ENCODE results near the gene ZNF20. TPM values are rescaled to one million over a fixed set of nuclear protein-coding genes. Genes with fewer than 3 reads are reported as not detected.
"Not testable (repeated sequence)": the region's sequence is repeated elsewhere in the genome, so short reads cannot be mapped to it uniquely, and the experiment has no call there.

ZNF20 gene
- total RNA-seq, 4 donors from 2014 or later, result 0.29 to 0.78 (median 0.41) TPM; not detected in 1

GRCh38 chr19:12111943-12112637 is 28.1 kb downstream of the ZNF20 start:
- intact Hi-C loops (cut with DNase I; ENCODE audit: low total_unique reads) (no loop called here), in situ Hi-C loops (cut with MboI; ENCODE audit: low sequenced_read_pairs in 4 of 4) (no loop called here)
- Histone ChIP-seq H3K36me3 (peaks cover 0 to 35% of the 10 kb centered on the region in 2 donors), H3K4me1 (no peaks in the 10 kb centered on the region), H3K9me3 (peaks cover 0 to 3% (median 0%) of the 10 kb centered on the region in 3 donors), H3K27ac (no peak overlapping the region), H3K4me3 (no peak overlapping the region), H3K27me3 (no peaks in the 10 kb centered on the region)
- ATAC-seq (no peak), DNase-seq (no peak)
- TF ChIP-seq POLR2A (IDR thresholded peaks at IDR 0.05), result no peak

- Histone ChIP-seq H3K9me3 (peaks cover 0 to 3% (median 0%) of the 10 kb centered on the region in 3 donors), H3K36me3 (peaks cover 0 to 35% of the 10 kb centered on the region in 2 donors), H3K4me3 (no peak overlapping the region), H3K4me1 (no peaks in the 10 kb centered on the region), H3K27me3 (no peaks in the 10 kb centered on the region), H3K27ac (no peak overlapping the region)
- DNase-seq (no peak), ATAC-seq (no peak)
- TF ChIP-seq POLR2A (IDR thresholded peaks at IDR 0.05), result no peak
- TF ChIP-seq CTCF (IDR thresholded peaks at IDR 0.05 in 4 of 5, conservative IDR thresholded peaks at IDR 0.05 in 1 of 5), result no peak
- intact Hi-C loops (cut with DNase I; ENCODE audit: low total_unique reads) (no loop called here), in situ Hi-C loops (cut with MboI; ENCODE audit: low sequenced_read_pairs in 4 of 4) (no loop called here)
Observed at GRCh38 chr19:12111176-12111575, 29.0 kb downstream of the ZNF20 start.

GRCh38 chr19:12103909-12104308 is 36.2 kb downstream of the ZNF20 start:
- ATAC-seq; H3K36me3 ChIP-seq; DNase-seq; H3K4me1 ChIP-seq; H3K4me3 ChIP-seq; H3K27ac ChIP-seq; H3K9me3 ChIP-seq; H3K27me3 ChIP-seq; in situ Hi-C loops (cut with MboI; ENCODE audit: low sequenced_read_pairs in 4 of 4); intact Hi-C loops (cut with DNase I; ENCODE audit: low total_unique reads): not testable (repeated sequence)

GRCh38 chr19:12098040-12098439 is 42.1 kb downstream of the ZNF20 start:
- ATAC-seq, result no peak

GRCh38 chr19:12095111-12095790 is 44.9 kb downstream of the ZNF20 start:
- H3K27me3 ChIP-seq, result no peaks in the 10 kb centered on the region
- H3K36me3 ChIP-seq, result peaks cover 0 to 4% of the 10 kb centered on the region in 2 donors
- H3K4me3 ChIP-seq, result no peak overlapping the region
- H3K27ac ChIP-seq, result no peak overlapping the region
- DNase-seq (no peak), ATAC-seq (no peak)
- intact Hi-C loops (cut with DNase I; ENCODE audit: low total_unique reads) (no loop called here), in situ Hi-C loops (cut with MboI; ENCODE audit: low sequenced_read_pairs in 4 of 4) (no loop called here)
- H3K9me3 ChIP-seq, result no peaks in the 10 kb centered on the region
- H3K4me1 ChIP-seq, result no peaks in the 10 kb centered on the region
- no peak for TF ChIP-seq CTCF (IDR thresholded peaks at IDR 0.05 in 4 of 5, conservative IDR thresholded peaks at IDR 0.05 in 1 of 5)
- TF ChIP-seq POLR2A (IDR thresholded peaks at IDR 0.05), result no peak

More at GRCh38 chr19:12098040-12098439, 42.1 kb downstream of the ZNF20 start:
- Histone ChIP-seq H3K27me3 (no peaks in the 10 kb centered on the region), H3K36me3 (peaks cover 0 to 4% of the 10 kb centered on the region in 2 donors), H3K4me3 (no peak overlapping the region), H3K27ac (no peak overlapping the region), H3K9me3 (no peaks in the 10 kb centered on the region), H3K4me1 (no peaks in the 10 kb centered on the region)
- no peak for DNase-seq
- TF ChIP-seq POLR2A (IDR thresholded peaks at IDR 0.05) (no peak), CTCF (IDR thresholded peaks at IDR 0.05 in 4 of 5, conservative IDR thresholded peaks at IDR 0.05 in 1 of 5) (no peak)
- in situ Hi-C loops (cut with MboI; ENCODE audit: low sequenced_read_pairs in 4 of 4) (no loop called here), intact Hi-C loops (cut with DNase I; ENCODE audit: low total_unique reads) (no loop called here)
